Heart right ventricle (tissue), 16 donors: ENCODE data around the gene EXOC2. TPM values are rescaled to one million over a fixed set of nuclear protein-coding genes. Genes with fewer than 3 reads are reported as not detected.

Experiments used
- ATAC-seq, 8 donors: fragments of 200-7000 bp; cut with Tn5 transposase; one replicate each; pipeline ENCODE4 v1.9.1; 2020; ENCODE audit warnings: mild to moderate bottlenecking in 8 of 8, moderate library complexity in 8 of 8, moderate number of reproducible peaks in 1 of 8
- DNase-seq, 2 donors: peaks; one replicate each; pipeline ENCODE4 v3.0.0-alpha.2; 2020
- H3K27ac ChIP-seq, 10 donors: fragments of 200-600 bp; sonication (generic) in 2 of 10; one replicate each; pipeline versions ENCODE4 v1.5.0 to v1.8.0; 2020 to 2022; ENCODE audit warnings: mild to moderate bottlenecking in 3 of 10
- H3K27me3 ChIP-seq, 7 donors: fragments of 200-600 bp; one replicate each; pipeline ENCODE4 v1.8.0; 2021 to 2022; ENCODE audit warnings: mild to moderate bottlenecking in 2 of 7
- H3K36me3 ChIP-seq, 9 donors: fragments of 200-600 bp; sonication (generic) in 1 of 9; one replicate each; pipeline versions ENCODE4 v1.5.0 to v1.8.0; 2020 to 2022; ENCODE audit warnings: mild to moderate bottlenecking in 2 of 9
- H3K4me1 ChIP-seq, 9 donors: fragments of 200-600 bp; sonication (generic) in 1 of 9; one replicate each; pipeline versions ENCODE4 v1.5.0 to v1.8.0; 2020 to 2022; ENCODE audit warnings: mild to moderate bottlenecking in 4 of 9
- H3K4me3 ChIP-seq, 10 donors: fragments of 200-600 bp; sonication (generic) in 2 of 10; one replicate each; pipeline versions ENCODE4 v1.5.0 to v1.8.0; 2020 to 2022; ENCODE audit warnings: mild to moderate bottlenecking in 7 of 10, moderate library complexity in 2 of 10
- H3K9me3 ChIP-seq, 11 donors: fragments of 200-600 bp in 10 of 11; sonication (generic) in 2 of 11; one replicate each; pipeline versions ENCODE4 v1.5.0 to v1.8.0; 2013 to 2022; ENCODE audit warnings: mild to moderate bottlenecking in 2 of 11, control low read depth in 1 of 11, moderate library complexity in 1 of 11
- CTCF ChIP-seq, 9 donors: fragments of 200-600 bp; sonication (generic) in 2 of 9; IDR thresholded peaks; one replicate each; pipeline versions ENCODE4 v1.5.0 to v1.8.0; 2021 to 2022; ENCODE audit warnings: antibody characterized with exemption in 9 of 9, mild to moderate bottlenecking in 5 of 9, moderate library complexity in 1 of 9
- WGBS, 2 donors: extraction: QIAGEN DNeasy Blood & Tissue Kit; methylation state at CpG; one replicate each; pipeline ENCODE4 v1.1.7; 2013; ENCODE audit warnings: inconsistent platforms in 1 of 2; 5-methylcytosine and 5-hydroxymethylcytosine counted together
- intact Hi-C, 10 donors: fragments of 100-400 bp; cut with DNase I; formaldehyde crosslinking; loops; one replicate each; pipeline versions ENCODE4 v1.11.1 to v1.14.2; 2022
- polyA plus RNA-seq, 2 donors: library from polyadenylated mRNA; stranded (reverse); fragments of 200-250 nt; gene quantifications; one replicate each; pipeline ENCODE4 v1.2.3, GENCODE V29; 2013
- total RNA-seq, 10 donors: library from RNA; stranded (reverse); fragmentation: NEBNext Ultra II Directional in 3 of 10; extraction: Animal tissue kit (Norgen Biotek cat#: 25700) in 3 of 10; gene quantifications; one replicate each; pipeline versions ENCODE4 v1.2.1 to v1.2.4, GENCODE V29; 2021 to 2023
- donor health status: Arrhythmogenic right ventricular cardiomyopathy.
- donor health status: ischemic (EF 13 %, LVEDD 7.1; RV severe dilation, severe dysfunction).
- donor health status: healthy with polysubstance abuse.
- donor health status: DM: no; HTN: yes; CAD: no.
- donor health status: DM: no; HTN: no; CAD: no.
- donor health status: ischemic (EF 25% LVEDD 6.9; RV normal size, moderate dysfunction).
- donor health status: ischemic (EF 25% LVEDD 5.7; RV mildly dilated, moderate dysfunction).
- donor health status: healthy.
- donor health status: DM: yes; HTN: yes; CAD: no.
- donor health status: Ischemic cardiomyopathy.
- donor health status: ischemic (EF 35%, LVEDD 5.7; RV mildly dilated, moderate dysfunction).
- donor health status: nonischemic (EF 11% LVEDD 7.7; RV severe dilation, severe dysfunction).
- donor health status: DM: yes; HTN: yes; CAD: no.
- donor health status: PGD.
- donor health status: ischemic (EF 29% LVEDD 5.4; RV normal size, mild dysfunction).
- donor health status: nonischemic (EF 23%, LVEDD 6.1; RV moderate dilation, normal function).

The EXOC2 gene
- total and polyA plus RNA-seq, 12 donors = 4.0 to 18.4 (median 12.9) TPM

GRCh38 chr6:692356-692851 is 535 bp downstream of the EXOC2 start:
- Histone ChIP-seq H3K4me1 (peaks cover 0 to 23% (median 15%) of the 10 kb centered on the region in 9 donors), H3K36me3 (peaks cover 0 to 21% (median 0%) of the 10 kb centered on the region in 9 donors), H3K4me3 (peak overlapping the region; percentile 78 to 98 (median 89)), H3K27ac (peak overlapping the region in 9 of 10 donors; percentile 72 to 94 (median 85)), H3K27me3 (no peaks in the 10 kb centered on the region), H3K9me3 (no peaks in the 10 kb centered on the region)
- no peak for TF ChIP-seq CTCF (IDR thresholded peaks at IDR 0.05)
- 1 to 2% methylated on average over 42 to 45 of the region's 45 CpGs for WGBS, 2 donors
- ATAC-seq = peak; percentile 38 to 80 (median 66)
- peak in 1 of 2 donors; percentile 25 for DNase-seq
- intact Hi-C loops = no loop called here

GRCh38 chr6:689223-689622 is 3.7 kb downstream of the EXOC2 start:
- H3K4me3 ChIP-seq = no peak overlapping the region
- ATAC-seq (no peak), DNase-seq (no peak)
- TF ChIP-seq CTCF (IDR thresholded peaks at IDR 0.05) = no peak
- H3K27me3 ChIP-seq = no peaks in the 10 kb centered on the region
- no peaks in the 10 kb centered on the region for H3K9me3 ChIP-seq
- peaks cover 0 to 26% (median 0%) of the 10 kb centered on the region in 9 donors for H3K36me3 ChIP-seq
- peaks cover 2 to 43% (median 17%) of the 10 kb centered on the region in 9 donors for H3K4me1 ChIP-seq
- WGBS, 2 donors = 40 to 42% methylated on average over 2 of the region's 2 CpGs
- no peak overlapping the region for H3K27ac ChIP-seq
- intact Hi-C loops = no loop called here

- H3K4me3 ChIP-seq = no peak overlapping the region
- H3K9me3 ChIP-seq = no peaks in the 10 kb centered on the region
- intact Hi-C loops = no loop called here
- H3K27me3 ChIP-seq = no peaks in the 10 kb centered on the region
- no peak overlapping the region for H3K27ac ChIP-seq
- ATAC-seq (peak in 1 of 8 donors; percentile 31), DNase-seq (no peak)
- TF ChIP-seq CTCF (IDR thresholded peaks at IDR 0.05) = peak in 7 of 9 donors; percentile 6 to 52 (median 28)
- WGBS, 2 donors = 74 to 75% methylated on average over 3 of the region's 3 CpGs
- peaks cover 0 to 26% (median 0%) of the 10 kb centered on the region in 9 donors for H3K36me3 ChIP-seq
- H3K4me1 ChIP-seq = peaks cover under 1 to 46% (median 20%) of the 10 kb centered on the region in 9 donors
Observed at GRCh38 chr6:686497-686896, 6.4 kb downstream of the EXOC2 start.

GRCh38 chr6:684831-685636 is 7.9 kb downstream of the EXOC2 start:
- H3K9me3 ChIP-seq = no peaks in the 10 kb centered on the region
- 89 to 91% methylated on average over 6 of the region's 6 CpGs for WGBS, 2 donors
- no peak overlapping the region for H3K4me3 ChIP-seq
- H3K4me1 ChIP-seq = peaks cover 0 to 36% (median 13%) of the 10 kb centered on the region in 9 donors
- intact Hi-C loops = no loop called here
- no peaks in the 10 kb centered on the region for H3K27me3 ChIP-seq
- no peak overlapping the region for H3K27ac ChIP-seq
- peaks cover 0 to 22% (median 0%) of the 10 kb centered on the region in 9 donors for H3K36me3 ChIP-seq
- no peak for TF ChIP-seq CTCF (IDR thresholded peaks at IDR 0.05)
- no peak for ATAC-seq
- DNase-seq = no peak
